Hepatocyte (in vitro differentiated cells): ENCODE data around the gene CREBBP.

Experiments used
- EZH2 ChIP-seq: fragments of 200-600 bp; sonication (generic); IDR thresholded peaks from 2 replicates; pipeline ENCODE4 v1.6.1; 2016; ENCODE audit warnings: antibody characterized with exemption, mild to moderate bottlenecking, borderline replicate concordance
- TF ChIP-seq, protein P1 (sequence below): fragments of 200-600 bp; sonication (generic); IDR thresholded peaks from 2 replicates; pipeline ENCODE4 v1.5.1; 2016; ENCODE audit warnings: antibody characterized with exemption, mild to moderate bottlenecking; ENCODE audit not compliant: poor library complexity

DNA sequence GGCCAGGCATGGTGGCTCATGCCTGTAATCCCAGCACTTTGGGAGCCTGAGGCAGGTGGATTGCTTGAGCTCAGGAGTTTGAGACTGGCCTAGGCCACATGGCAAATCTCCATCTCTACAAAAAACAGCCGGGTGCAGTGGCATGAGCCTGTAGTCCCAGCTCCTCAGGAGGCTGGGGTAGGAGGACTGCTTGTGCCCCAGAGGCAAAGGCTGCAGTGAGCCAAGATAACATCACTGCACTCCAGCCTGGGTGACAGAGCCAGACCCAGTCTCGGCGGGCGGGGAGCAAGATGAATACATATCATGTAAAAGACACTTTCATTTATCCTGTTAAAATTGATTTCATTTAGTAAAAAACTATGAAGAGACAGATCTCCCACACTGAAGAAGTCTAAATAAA, 54.6 kb downstream of the CREBBP start:
- TF ChIP-seq, protein P1, sequence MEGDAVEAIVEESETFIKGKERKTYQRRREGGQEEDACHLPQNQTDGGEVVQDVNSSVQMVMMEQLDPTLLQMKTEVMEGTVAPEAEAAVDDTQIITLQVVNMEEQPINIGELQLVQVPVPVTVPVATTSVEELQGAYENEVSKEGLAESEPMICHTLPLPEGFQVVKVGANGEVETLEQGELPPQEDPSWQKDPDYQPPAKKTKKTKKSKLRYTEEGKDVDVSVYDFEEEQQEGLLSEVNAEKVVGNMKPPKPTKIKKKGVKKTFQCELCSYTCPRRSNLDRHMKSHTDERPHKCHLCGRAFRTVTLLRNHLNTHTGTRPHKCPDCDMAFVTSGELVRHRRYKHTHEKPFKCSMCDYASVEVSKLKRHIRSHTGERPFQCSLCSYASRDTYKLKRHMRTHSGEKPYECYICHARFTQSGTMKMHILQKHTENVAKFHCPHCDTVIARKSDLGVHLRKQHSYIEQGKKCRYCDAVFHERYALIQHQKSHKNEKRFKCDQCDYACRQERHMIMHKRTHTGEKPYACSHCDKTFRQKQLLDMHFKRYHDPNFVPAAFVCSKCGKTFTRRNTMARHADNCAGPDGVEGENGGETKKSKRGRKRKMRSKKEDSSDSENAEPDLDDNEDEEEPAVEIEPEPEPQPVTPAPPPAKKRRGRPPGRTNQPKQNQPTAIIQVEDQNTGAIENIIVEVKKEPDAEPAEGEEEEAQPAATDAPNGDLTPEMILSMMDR = no peak
- TF ChIP-seq EZH2 = no peak
